ENCODE data around the gene DELE1. TPM values are rescaled to one million over a fixed set of nuclear protein-coding genes. Genes with fewer than 3 reads are reported as not detected.

DELE1 gene
- total and polyA plus RNA-seq, 11 donors: 56.8 to 174 (median 95.0) TPM

DNA sequence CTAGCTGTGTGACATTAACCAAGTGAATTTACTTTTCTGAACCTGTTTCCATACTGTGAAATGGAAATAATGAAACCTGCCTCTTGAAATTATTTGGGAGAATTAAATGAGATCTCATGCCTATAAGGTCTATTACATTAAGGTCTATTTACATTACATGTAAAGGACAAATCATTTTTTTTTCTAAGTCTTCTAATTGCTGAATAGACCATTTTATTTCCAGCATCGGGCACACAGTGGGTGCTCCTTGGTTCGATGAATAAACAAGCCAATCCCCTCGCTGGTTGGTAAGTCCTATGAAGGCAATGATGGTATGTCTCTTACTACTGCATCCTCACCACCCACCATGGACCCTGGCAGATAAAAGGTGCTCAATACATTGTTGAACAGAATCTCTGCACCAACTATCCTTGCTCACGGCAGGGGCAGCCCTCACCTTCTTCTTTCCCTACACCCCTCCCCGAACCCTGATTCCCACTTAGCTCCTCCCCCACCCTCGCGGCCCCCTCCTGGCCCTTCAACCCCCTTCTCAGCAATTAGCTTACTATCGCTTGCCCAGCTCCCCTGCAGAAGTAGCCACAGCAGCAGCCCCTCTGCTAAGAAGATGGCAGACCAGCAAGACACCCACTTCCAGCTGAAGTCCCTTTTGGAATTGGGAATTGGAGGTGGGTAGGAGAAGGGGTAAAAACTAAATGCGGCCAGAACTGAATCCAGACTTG is 48.5 kb upstream of the DELE1 start:
- Histone ChIP-seq H3K27me3 (peaks cover 0 to 65% (median 24%) of the 10 kb centered on the region in 9 donors), H3K27ac (peak overlapping the region in 11 of 12 donors; percentile 76 to 94 (median 88)), H3K4me1 (peaks cover 0 to 86% (median 55%) of the 10 kb centered on the region in 12 donors), H3K9me3 (no peaks in the 10 kb centered on the region), H3K4me3 (peak overlapping the region; percentile 66 to 95 (median 80)), H3K36me3 (no peaks in the 10 kb centered on the region)
- intact Hi-C loops (cut with DNase I): loop anchor here in 9 of 10 donors (2.0 to 10.0 kb wide), 9 partner anchors 24 to 118 kb away; no protein-coding TSS in a partner anchor
- TF ChIP-seq POLR2A (IDR thresholded peaks at IDR 0.05): no peak
- TF ChIP-seq, protein P1, sequence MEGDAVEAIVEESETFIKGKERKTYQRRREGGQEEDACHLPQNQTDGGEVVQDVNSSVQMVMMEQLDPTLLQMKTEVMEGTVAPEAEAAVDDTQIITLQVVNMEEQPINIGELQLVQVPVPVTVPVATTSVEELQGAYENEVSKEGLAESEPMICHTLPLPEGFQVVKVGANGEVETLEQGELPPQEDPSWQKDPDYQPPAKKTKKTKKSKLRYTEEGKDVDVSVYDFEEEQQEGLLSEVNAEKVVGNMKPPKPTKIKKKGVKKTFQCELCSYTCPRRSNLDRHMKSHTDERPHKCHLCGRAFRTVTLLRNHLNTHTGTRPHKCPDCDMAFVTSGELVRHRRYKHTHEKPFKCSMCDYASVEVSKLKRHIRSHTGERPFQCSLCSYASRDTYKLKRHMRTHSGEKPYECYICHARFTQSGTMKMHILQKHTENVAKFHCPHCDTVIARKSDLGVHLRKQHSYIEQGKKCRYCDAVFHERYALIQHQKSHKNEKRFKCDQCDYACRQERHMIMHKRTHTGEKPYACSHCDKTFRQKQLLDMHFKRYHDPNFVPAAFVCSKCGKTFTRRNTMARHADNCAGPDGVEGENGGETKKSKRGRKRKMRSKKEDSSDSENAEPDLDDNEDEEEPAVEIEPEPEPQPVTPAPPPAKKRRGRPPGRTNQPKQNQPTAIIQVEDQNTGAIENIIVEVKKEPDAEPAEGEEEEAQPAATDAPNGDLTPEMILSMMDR (IDR thresholded peaks at IDR 0.05): no peak
- DNase-seq (no peak), ATAC-seq (no peak)
- 10 to 16% (median 14%) methylated on average over 9 of the region's 9 CpGs for WGBS, 4 donors

DNA sequence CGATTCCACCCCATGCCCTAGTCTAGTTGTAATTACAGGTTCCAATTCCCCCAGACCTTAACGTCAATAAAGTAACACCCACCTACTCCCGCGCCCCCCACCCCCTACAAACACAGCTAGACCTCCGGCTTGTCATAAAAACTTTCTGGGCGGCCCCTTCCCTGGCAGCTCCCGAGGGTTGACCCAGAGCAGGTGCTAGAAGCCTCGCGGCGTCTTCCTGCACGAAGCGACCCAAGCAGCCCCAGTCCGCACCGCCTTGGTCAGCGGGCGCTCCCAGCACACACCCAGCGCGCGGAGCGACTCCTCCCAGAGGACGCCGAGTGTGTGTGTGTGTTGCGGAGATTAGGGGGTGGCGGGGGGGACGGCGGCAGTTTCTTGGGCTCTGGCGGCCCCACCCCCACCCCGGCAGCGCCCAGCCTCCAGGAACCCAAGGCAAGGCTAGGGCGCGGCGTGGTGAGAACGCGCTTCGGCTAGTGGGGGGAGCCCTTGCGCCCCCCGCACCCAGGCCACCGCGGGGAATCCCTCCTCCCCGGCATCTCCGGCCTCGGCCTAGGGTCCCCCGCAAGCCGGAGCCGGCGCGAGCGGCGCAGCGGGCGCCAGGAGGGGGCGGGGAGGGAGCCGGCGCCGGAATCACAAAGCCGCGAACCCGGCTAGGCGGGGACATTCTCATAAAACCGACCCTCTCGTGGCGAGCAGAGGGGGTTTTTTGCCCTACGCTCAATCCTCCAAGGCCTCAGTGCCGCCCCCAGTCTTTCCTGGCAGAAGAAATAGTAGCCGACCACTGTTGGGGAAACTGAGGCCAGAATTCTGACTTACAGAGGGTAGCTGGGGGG is 47.7 kb upstream of the DELE1 start:
- peaks cover 0 to 73% (median 24%) of the 10 kb centered on the region in 9 donors for H3K27me3 ChIP-seq
- H3K4me1 ChIP-seq: peaks cover 0 to 87% (median 56%) of the 10 kb centered on the region in 12 donors
- H3K4me3 ChIP-seq: peak overlapping the region; percentile 66 to 95 (median 80)
- TF ChIP-seq, protein P1 (IDR thresholded peaks at IDR 0.05): no peak
- TF ChIP-seq POLR2A (IDR thresholded peaks at IDR 0.05): no peak
- 0 to 1% (median 1%) methylated on average over 21 to 65 of the region's 65 CpGs for WGBS, 4 donors
- H3K27ac ChIP-seq: peak overlapping the region; percentile 76 to 94 (median 90)
- DNase-seq: peak in 2 of 5 donors; percentile 52 to 66
- ATAC-seq: peak in 3 of 4 donors; percentile 7 to 23 (median 21)
- intact Hi-C loops (cut with DNase I): loop anchor here in 9 of 10 donors (2.0 to 10.0 kb wide), 10 partner anchors 25 to 173 kb away; no protein-coding TSS in a partner anchor
- no peaks in the 10 kb centered on the region for H3K9me3 ChIP-seq
- no peaks in the 10 kb centered on the region for H3K36me3 ChIP-seq

DNA sequence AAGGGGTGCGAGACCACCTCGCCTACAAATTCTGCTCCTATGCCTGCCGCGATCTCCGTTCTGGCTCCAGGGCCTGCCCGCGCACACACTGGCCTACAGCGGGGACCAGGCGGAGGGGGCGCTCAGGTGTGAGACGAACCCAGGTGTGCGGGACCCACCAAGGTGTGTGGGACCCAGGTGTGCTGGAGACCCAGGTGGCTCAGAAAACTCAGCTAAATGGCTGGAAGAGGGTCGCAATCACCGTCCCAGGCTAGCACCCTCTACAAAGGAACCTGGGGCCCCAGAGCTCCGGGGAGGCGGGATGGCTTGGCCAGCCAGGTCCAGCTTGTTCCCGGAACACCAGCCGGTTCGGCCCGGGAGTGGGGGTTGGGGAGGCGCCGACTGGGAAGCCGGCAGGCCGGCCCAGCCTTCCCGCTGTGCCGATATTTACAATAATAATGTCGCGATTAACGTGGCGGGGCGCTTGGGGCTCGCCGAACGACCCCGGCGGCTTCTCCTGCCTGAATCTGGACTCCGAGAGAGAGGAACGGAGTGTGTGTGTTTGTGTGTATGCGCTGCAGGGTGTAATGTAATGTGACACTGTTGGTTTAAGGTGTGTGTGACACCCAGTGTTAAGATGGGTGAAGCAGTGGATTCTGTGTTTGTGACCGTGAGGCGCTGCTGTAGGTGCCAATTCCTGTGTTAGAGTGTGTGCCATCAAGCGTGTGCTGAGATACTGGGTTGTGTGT is 46.9 kb upstream of the DELE1 start:
- no peak for TF ChIP-seq POLR2A (IDR thresholded peaks at IDR 0.05)
- TF ChIP-seq, protein P1 (IDR thresholded peaks at IDR 0.05): no peak
- H3K36me3 ChIP-seq: no peaks in the 10 kb centered on the region
- DNase-seq: no peak
- peaks cover 0 to 87% (median 55%) of the 10 kb centered on the region in 12 donors for H3K4me1 ChIP-seq
- intact Hi-C loops (cut with DNase I): loop anchor here in 9 of 10 donors (2.0 to 10.0 kb wide), 9 partner anchors 34 to 174 kb away; no protein-coding TSS in a partner anchor
- H3K4me3 ChIP-seq: peak overlapping the region; percentile 66 to 95 (median 80)
- 1 to 2% (median 2%) methylated on average over 28 to 42 of the region's 42 CpGs for WGBS, 4 donors
- H3K27me3 ChIP-seq: peaks cover 0 to 74% (median 27%) of the 10 kb centered on the region in 9 donors
- peak overlapping the region; percentile 76 to 94 (median 90) for H3K27ac ChIP-seq
- H3K9me3 ChIP-seq: no peaks in the 10 kb centered on the region
- ATAC-seq: no peak

Measured in heart left ventricle (tissue), 16 donors.